Stomach (tissue), 9 donors: ENCODE measurements around the gene DOCK1. TPM values are rescaled to one million over a fixed set of nuclear protein-coding genes. Genes with fewer than 3 reads are reported as not detected.
A peak's percentile ranks its signal among the peaks of the same experiment; 100 is the strongest.

ENCODE experiments used
- DNase-seq, 2 donors: peaks; one replicate each; pipeline versions ENCODE4 v3.0.0 to v3.0.0-alpha.2; 2013 to 2019
- H3K27ac ChIP-seq, 5 donors: fragments of 200-600 bp in 4 of 5; sonication (generic) in 4 of 5; one replicate each; pipeline ENCODE4 v1.5.1; 2013 to 2019; ENCODE audit warnings: mild to moderate bottlenecking in 1 of 5, moderate library complexity in 1 of 5
- H3K27me3 ChIP-seq, 3 donors: fragments of 200-600 bp; sonication (generic); one replicate each; pipeline ENCODE4 v1.5.1; 2017 to 2019; ENCODE audit warnings: mixed run types in 1 of 3
- H3K36me3 ChIP-seq, 4 donors: fragments of 200-600 bp; sonication (generic); 1 replicate in 3 of 4; 2 replicates in 1 of 4; pipeline ENCODE4 v1.5.1; 2016 to 2019
- H3K4me1 ChIP-seq, 4 donors: fragments of 200-600 bp; sonication (generic); one replicate each; pipeline ENCODE4 v1.5.1; 2016 to 2019
- H3K4me3 ChIP-seq, 4 donors: fragments of 200-600 bp; sonication (generic) in 3 of 4; one replicate each; pipeline ENCODE4 v1.5.1; 2016 to 2019; ENCODE audit warnings: mild to moderate bottlenecking in 1 of 4
- H3K9me3 ChIP-seq, 4 donors: fragments of 200-600 bp; sonication (generic); one replicate each; pipeline ENCODE4 v1.5.1; 2016 to 2019
- CTCF ChIP-seq, 7 experiments: fragments of 450-650 bp in 4 of 7; fragments of 200-600 bp in 3 of 7; sonication (generic) in 3 of 7; IDR thresholded peaks; one replicate each; pipeline ENCODE4 v1.5.1; 2016 to 2019; ENCODE audit warnings: antibody characterized with exemption in 7 of 7, control low read depth in 2 of 7, mild to moderate bottlenecking in 1 of 7
- EP300 ChIP-seq: sonication (generic); formaldehyde crosslinking; IDR thresholded peaks from one replicate; pipeline ENCODE4 v1.6.1; 2017; ENCODE audit warnings: antibody characterized with exemption
- POLR2A ChIP-seq, 4 donors: fragments of 450-650 bp; IDR thresholded peaks; one replicate each; pipeline ENCODE4 v1.6.1; 2016; ENCODE audit warnings: antibody characterized with exemption in 4 of 4, control low read depth in 2 of 4, mild to moderate bottlenecking in 1 of 4, moderate library complexity in 1 of 4
- POLR2AphosphoS5 ChIP-seq, 3 donors: sonication (generic); formaldehyde crosslinking; IDR thresholded peaks; one replicate each; pipeline ENCODE4 v1.6.1; 2016; ENCODE audit warnings: antibody characterized with exemption in 3 of 3
- WGBS, 5 donors: extraction: QIAGEN DNeasy Blood & Tissue Kit in 3 of 5; methylation state at CpG; one replicate each; pipeline versions ENCODE4 v1.1.5 to v1.1.7; 2013 to 2018; 5-methylcytosine and 5-hydroxymethylcytosine counted together
- intact Hi-C: fragments of 100-400 bp; cut with DNase I; formaldehyde crosslinking; loops from one replicate; pipeline ENCODE4 v1.15.1; 2023; ENCODE audit warnings: low total_unique reads
- polyA plus RNA-seq, 3 donors: library from polyadenylated mRNA; stranded (reverse); fragments of 200-250 nt; gene quantifications; one replicate each; pipeline ENCODE4 v1.2.3, GENCODE V29; 2013
- total RNA-seq, 5 donors: library from RNA; depleted of rRNA; stranded (reverse); fragments of >200 nt; gene quantifications; one replicate each; pipeline versions ENCODE4 v1.1.0 to v1.2.3, GENCODE V29; 2014 to 2016
- donor health status: healthy with polysubstance abuse.
- donor health status: Bipolar disorder and iron deficiency.
- donor health status: healthy.

Gene DOCK1
- total and polyA plus RNA-seq, 8 donors: 8.4 to 114 (median 35.0) TPM

GRCh38 chr10:127458829-127459228, 553.6 kb downstream of the DOCK1 start:
- TF ChIP-seq POLR2A (IDR thresholded peaks at IDR 0.05) (no peak), POLR2AphosphoS5 (IDR thresholded peaks at IDR 0.05) (no peak), EP300 (no peak), CTCF (IDR thresholded peaks at IDR 0.05) (no peak)
- intact Hi-C loops: no loop called here
- peaks cover 0 to 3% (median 0%) of the 10 kb centered on the region in 4 donors for H3K36me3 ChIP-seq
- no peaks in the 10 kb centered on the region for H3K4me1 ChIP-seq
- no peak overlapping the region for H3K27ac ChIP-seq
- WGBS, 5 donors: 77 to 98% (median 87%) methylated on average over 6 of the region's 6 CpGs
- peaks cover 0 to 21% (median 7%) of the 10 kb centered on the region in 4 donors for H3K9me3 ChIP-seq
- H3K27me3 ChIP-seq: no peaks in the 10 kb centered on the region
- DNase-seq: no peak
- no peak overlapping the region for H3K4me3 ChIP-seq

- Histone ChIP-seq H3K27ac (no peak overlapping the region), H3K36me3 (no peaks in the 10 kb centered on the region), H3K27me3 (no peaks in the 10 kb centered on the region), H3K9me3 (peaks cover 0 to 21% (median 7%) of the 10 kb centered on the region in 4 donors), H3K4me1 (no peaks in the 10 kb centered on the region), H3K4me3 (no peak overlapping the region)
- no peak for DNase-seq
- TF ChIP-seq CTCF (IDR thresholded peaks at IDR 0.05): no peak
- no peak for TF ChIP-seq POLR2A (IDR thresholded peaks at IDR 0.05)
- TF ChIP-seq EP300: no peak
- TF ChIP-seq POLR2AphosphoS5 (IDR thresholded peaks at IDR 0.05): no peak
- intact Hi-C loops: no loop called here
- WGBS, 5 donors: 64 to 90% (median 80%) methylated on average over 8 of the region's 8 CpGs
Measured at GRCh38 chr10:127459918-127460317, 554.7 kb downstream of the DOCK1 start.

GRCh38 chr10:127462643-127463295, 557.5 kb downstream of the DOCK1 start:
- no peak overlapping the region for H3K27ac ChIP-seq
- H3K9me3 ChIP-seq: peaks cover 0 to 21% (median 7%) of the 10 kb centered on the region in 4 donors
- TF ChIP-seq POLR2AphosphoS5 (IDR thresholded peaks at IDR 0.05): no peak
- no peaks in the 10 kb centered on the region for H3K36me3 ChIP-seq
- H3K4me3 ChIP-seq: no peak overlapping the region
- DNase-seq: peak in 1 of 2 donors; percentile 70
- H3K27me3 ChIP-seq: no peaks in the 10 kb centered on the region
- intact Hi-C loops: no loop called here
- H3K4me1 ChIP-seq: no peaks in the 10 kb centered on the region
- WGBS, 5 donors: 23 to 47% (median 35%) methylated on average over 5 of the region's 5 CpGs

- Histone ChIP-seq H3K4me1 (no peaks in the 10 kb centered on the region), H3K27me3 (no peaks in the 10 kb centered on the region), H3K4me3 (no peak overlapping the region), H3K36me3 (no peaks in the 10 kb centered on the region), H3K27ac (no peak overlapping the region), H3K9me3 (peaks cover 0 to 21% (median 7%) of the 10 kb centered on the region in 4 donors)
- intact Hi-C loops: no loop called here
- no peak for DNase-seq
- TF ChIP-seq POLR2A (IDR thresholded peaks at IDR 0.05) (no peak), POLR2AphosphoS5 (IDR thresholded peaks at IDR 0.05) (no peak), CTCF (IDR thresholded peaks at IDR 0.05) (no peak), EP300 (no peak)
- 74 to 85% (median 78%) methylated on average over 10 of the region's 10 CpGs for WGBS, 5 donors
Measured at GRCh38 chr10:127463548-127463947, 558.3 kb downstream of the DOCK1 start.

- WGBS, 5 donors: 83 to 89% (median 87%) methylated on average over 6 of the region's 6 CpGs
- Histone ChIP-seq H3K4me3 (no peak overlapping the region), H3K4me1 (no peaks in the 10 kb centered on the region), H3K36me3 (no peaks in the 10 kb centered on the region), H3K9me3 (peaks cover 0 to 14% (median 7%) of the 10 kb centered on the region in 4 donors), H3K27me3 (no peaks in the 10 kb centered on the region), H3K27ac (no peak overlapping the region)
- DNase-seq: no peak
- intact Hi-C loops: no loop called here
- no peak for TF ChIP-seq EP300
Measured at GRCh38 chr10:127464561-127464960, 559.3 kb downstream of the DOCK1 start.
